Activated CD4-positive, alpha-beta T cell treated with anti-CD3 and anti-CD28 coated beads, Interleukin-2, amount 10 ng/mL, durations not matched to agents 7 days and 5 days (primary cell): ENCODE data around the gene PSPH. TPM values are rescaled to one million over a fixed set of nuclear protein-coding genes. Genes with fewer than 3 reads are reported as not detected.

Source experiments
- CTCF ChIA-PET: fragments of 350-600 bp; sonication (Branson Sonifier 250); formaldehyde crosslinking; loops from one replicate; lab custom pipeline; 2021; ENCODE audit warnings: antibody characterized with exemption; lab: Charles Lee
- POLR2A ChIA-PET: fragments of 350-600 bp; sonication (Branson Sonifier 250); formaldehyde crosslinking; loops from one replicate; lab custom pipeline; 2021; ENCODE audit warnings: antibody characterized with exemption; lab: Charles Lee
- DNase-seq: peaks from one replicate; pipeline ENCODE4 v3.0.0-alpha.2; 2020
- H3K27ac Mint-ChIP-seq: one replicate; pipeline ENCODE4 v1.8.0; 2021; ENCODE audit warnings: mild to moderate bottlenecking, moderate library complexity, mixed read lengths
- H3K27me3 Mint-ChIP-seq: one replicate; pipeline ENCODE4 v1.8.0; 2021; ENCODE audit warnings: mixed read lengths
- H3K36me3 Mint-ChIP-seq: one replicate; pipeline ENCODE4 v1.8.0; 2021; ENCODE audit warnings: low read depth, mixed read lengths
- H3K4me1 Mint-ChIP-seq: one replicate; pipeline ENCODE4 v1.8.0; 2021; ENCODE audit warnings: mixed read lengths
- H3K4me3 Mint-ChIP-seq: one replicate; pipeline ENCODE4 v1.8.0; 2021; ENCODE audit warnings: mild to moderate bottlenecking, moderate library complexity, mixed read lengths
- H3K9me3 Mint-ChIP-seq: one replicate; pipeline ENCODE4 v1.8.0; 2021; ENCODE audit warnings: mixed read lengths
- total RNA-seq, 2 experiments: library from RNA; stranded (reverse); gene quantifications; one replicate each; pipeline ENCODE4 v1.2.3, GENCODE V29; 2021

PSPH gene
- total RNA-seq, 2 experiments from 2014 or later, result 9.6 to 11.2 TPM

GRCh38 chr7:55962014-55962413, 89.2 kb downstream of the PSPH start:
- H3K27ac Mint-ChIP-seq, result no peak overlapping the region
- POLR2A ChIA-PET, result no interaction called here
- no peak overlapping the region for H3K4me3 Mint-ChIP-seq

More at GRCh38 chr7:55962014-55962413, 89.2 kb downstream of the PSPH start:
- Mint-ChIP-seq H3K36me3 (peaks cover 1% of the 10 kb centered on the region), H3K27me3 (no peaks in the 10 kb centered on the region), H3K9me3 (no peaks in the 10 kb centered on the region), H3K4me1 (peaks cover 26% of the 10 kb centered on the region)
- CTCF ChIA-PET, result no interaction called here
- DNase-seq, result no peak

Other genes starting within 250 kb of the PSPH start
- not detected for gene SEPTIN14, start 188.7 kb downstream of the PSPH start, total RNA-seq
- 1 to 10 TPM; 2.5 to 4.2 TPM for gene ZNF713, start 164.0 kb downstream of the PSPH start, total RNA-seq
- 10 to 100 TPM; 11.8 to 14.9 TPM for gene MRPS17, start 99.6 kb downstream of the PSPH start, total RNA-seq
- 10 to 100 TPM; 35.4 to 38.6 TPM for gene NIPSNAP2, start 86.9 kb downstream of the PSPH start, total RNA-seq
- gene CCT6A, start 321 bp upstream of the PSPH start, total RNA-seq, result 100 to 1,000 TPM; 116 to 123 TPM
- gene SUMF2, start 12.8 kb upstream of the PSPH start, total RNA-seq, result 100 to 1,000 TPM; 128 to 133 TPM
- gene PHKG1, start 41.5 kb upstream of the PSPH start, total RNA-seq, result 1 to 10 TPM; 1.0 to 2.5 TPM
- gene CHCHD2, start 55.0 kb upstream of the PSPH start, total RNA-seq, result 100 to 1,000 TPM; 375 to 407 TPM
- gene NUPR2, start 65.0 kb upstream of the PSPH start, total RNA-seq, result not detected